IPS DF 6.9 (cell line): ENCODE data around the gene KCNJ9.
"Not testable (repeated sequence)": the region's sequence is repeated elsewhere in the genome, so short reads cannot be mapped to it uniquely, and the experiment has no call there.

Experiments used
- DNase-seq: peaks from one replicate; pipeline ENCODE4 v3.0.0-alpha.2; 2013; ENCODE audit warnings: low read depth, low spot score
- H3K27ac ChIP-seq: one replicate; pipeline ENCODE4 v1.5.1; 2013; ENCODE audit warnings: low read length, control low read depth
- H3K27me3 ChIP-seq: 2 replicates; pipeline ENCODE4 v1.6.1; 2013; ENCODE audit warnings: mild to moderate bottlenecking, low read length; ENCODE audit not compliant: control insufficient read depth, insufficient read depth
- H3K36me3 ChIP-seq: 2 replicates; pipeline ENCODE4 v1.6.1; 2013; ENCODE audit warnings: low read length; ENCODE audit not compliant: control insufficient read depth, insufficient read depth
- H3K4me1 ChIP-seq: 2 replicates; pipeline ENCODE4 v1.6.1; 2013; ENCODE audit warnings: low read length; ENCODE audit not compliant: control insufficient read depth, insufficient read depth
- H3K4me3 ChIP-seq: 2 replicates; pipeline ENCODE4 v1.5.1; 2013; ENCODE audit warnings: mild to moderate bottlenecking, low read length
- H3K9me3 ChIP-seq: 2 replicates; pipeline ENCODE4 v1.6.1; 2013; ENCODE audit warnings: low read length, inconsistent platforms; ENCODE audit not compliant: control insufficient read depth, insufficient read depth
- WGBS: extraction: QIAGEN DNeasy Blood & Tissue Kit; methylation state at CpG from one replicate; pipeline ENCODE4 v1.1.7; 2013; ENCODE audit warnings: mixed read lengths, missing lambda C conversion rate; ENCODE audit not compliant: insufficient read length, insufficient coverage; 5-methylcytosine and 5-hydroxymethylcytosine counted together

The KCNJ9 gene

GRCh38 chr1:160104486-160104885 is 23.1 kb downstream of the KCNJ9 start:
- H3K4me1 ChIP-seq = peaks cover 2% of the 10 kb centered on the region; the same call in 1 of the 2 replicates
- H3K27ac ChIP-seq = no peak overlapping the region
- H3K9me3 ChIP-seq = no peaks in the 10 kb centered on the region
- DNase-seq = no peak
- no CpG with 5 or more reads among the region's 3 CpGs for WGBS
- no peaks in the 10 kb centered on the region for H3K27me3 ChIP-seq
- no peaks in the 10 kb centered on the region for H3K36me3 ChIP-seq
- H3K4me3 ChIP-seq = no peak overlapping the region

GRCh38 chr1:160105155-160105554 is 23.8 kb downstream of the KCNJ9 start:
- peaks cover 3% of the 10 kb centered on the region; the same call in 1 of the 2 replicates for H3K4me1 ChIP-seq

GRCh38 chr1:160107512-160107911 is 26.2 kb downstream of the KCNJ9 start:
- WGBS = no CpG with 5 or more reads among the region's 1 CpG
- Histone ChIP-seq H3K27ac (no peak overlapping the region), H3K4me3 (no peak overlapping the region), H3K9me3 (no peaks in the 10 kb centered on the region), H3K36me3 (no peaks in the 10 kb centered on the region), H3K27me3 (no peaks in the 10 kb centered on the region), H3K4me1 (peaks cover 1% of the 10 kb centered on the region)
- DNase-seq = no peak

More at GRCh38 chr1:160105155-160105554, 23.8 kb downstream of the KCNJ9 start:
- Histone ChIP-seq H3K27ac (no peak overlapping the region), H3K4me3 (no peak overlapping the region), H3K9me3 (no peaks in the 10 kb centered on the region), H3K36me3 (no peaks in the 10 kb centered on the region), H3K27me3 (no peaks in the 10 kb centered on the region)
- DNase-seq = no peak
- no CpG with 5 or more reads among the region's 5 CpGs for WGBS

GRCh38 chr1:160108888-160109662 is 27.7 kb downstream of the KCNJ9 start:
- WGBS = no CpG with 5 or more reads among the region's 6 CpGs
- H3K27ac ChIP-seq = no peak overlapping the region
- H3K4me3 ChIP-seq = no peak overlapping the region
- peaks cover 2% of the 10 kb centered on the region for H3K4me1 ChIP-seq
- H3K36me3 ChIP-seq = no peaks in the 10 kb centered on the region
- DNase-seq = no peak
- no peaks in the 10 kb centered on the region for H3K27me3 ChIP-seq
- H3K9me3 ChIP-seq = no peaks in the 10 kb centered on the region

GRCh38 chr1:160109686-160110085 is 28.3 kb downstream of the KCNJ9 start:
- no peaks in the 10 kb centered on the region for H3K36me3 ChIP-seq
- DNase-seq = no peak
- no CpG with 5 or more reads among the region's 4 CpGs for WGBS
- no peak overlapping the region for H3K27ac ChIP-seq
- H3K9me3 ChIP-seq = no peaks in the 10 kb centered on the region
- no peaks in the 10 kb centered on the region for H3K27me3 ChIP-seq
- no peak overlapping the region for H3K4me3 ChIP-seq
- peaks cover 4% of the 10 kb centered on the region for H3K4me1 ChIP-seq

- WGBS = 100% methylated on average over 1 of the region's 10 CpGs
- H3K27me3 ChIP-seq, H3K27ac ChIP-seq, H3K9me3 ChIP-seq, H3K36me3 ChIP-seq, H3K4me3 ChIP-seq, DNase-seq: not testable (repeated sequence)
- peaks cover 12% of the 10 kb centered on the region for H3K4me1 ChIP-seq
Observed at GRCh38 chr1:160111462-160111861, 30.1 kb downstream of the KCNJ9 start.

GRCh38 chr1:160112357-160112756 is 31.0 kb downstream of the KCNJ9 start:
- Histone ChIP-seq H3K4me1 (peaks cover 12% of the 10 kb centered on the region), H3K27me3 (no peaks in the 10 kb centered on the region)

GRCh38 chr1:160113407-160113806 is 32.1 kb downstream of the KCNJ9 start:
- Histone ChIP-seq H3K27ac (no peak overlapping the region), H3K4me1 (peaks cover 14% of the 10 kb centered on the region), H3K9me3 (no peaks in the 10 kb centered on the region), H3K4me3 (no peak overlapping the region), H3K36me3 (no peaks in the 10 kb centered on the region), H3K27me3 (no peaks in the 10 kb centered on the region)
- WGBS = no CpG with 5 or more reads among the region's 8 CpGs
- no peak for DNase-seq

More at GRCh38 chr1:160112357-160112756, 31.0 kb downstream of the KCNJ9 start:
- no peak for DNase-seq
- no peak overlapping the region for H3K4me3 ChIP-seq
- no CpG with 5 or more reads among the region's 12 CpGs for WGBS
- no peak overlapping the region for H3K27ac ChIP-seq
- no peaks in the 10 kb centered on the region for H3K36me3 ChIP-seq
- no peaks in the 10 kb centered on the region for H3K9me3 ChIP-seq

- no peak for DNase-seq
- Histone ChIP-seq H3K27ac (no peak overlapping the region), H3K4me3 (no peak overlapping the region), H3K4me1 (peaks cover 14% of the 10 kb centered on the region), H3K36me3 (no peaks in the 10 kb centered on the region), H3K9me3 (no peaks in the 10 kb centered on the region), H3K27me3 (no peaks in the 10 kb centered on the region)
- WGBS = no CpG with 5 or more reads among the region's 4 CpGs
Observed at GRCh38 chr1:160114085-160114484, 32.7 kb downstream of the KCNJ9 start.

GRCh38 chr1:160115545-160116282 is 34.4 kb downstream of the KCNJ9 start, which contains the start of gene ATP1A2:
ATP1A2 (plus strand) TSS chr1:160115759; CDS start chr1:160115862, 103 bp downstream.
- Histone ChIP-seq H3K4me1 (peaks cover 13% of the 10 kb centered on the region), H3K4me3 (no peak within 1 kb of the TSS), H3K27me3 (no peaks in the 10 kb centered on the region), H3K36me3 (no peaks in the 10 kb centered on the region), H3K9me3 (no peaks in the 10 kb centered on the region), H3K27ac (no peak within 1 kb of the TSS)
- WGBS = no CpG with 5 or more reads among the region's 16 CpGs
- no peak for DNase-seq
